ENCODE measurements around the gene PCSK2. TPM values are rescaled to one million over a fixed set of nuclear protein-coding genes. Genes with fewer than 3 reads are reported as not detected.

Gene PCSK2
- polyA plus RNA-seq, 2 of the 4 experiments (the other 2 are of a cell fraction), result 0.01 TPM; not detected in 1

GRCh38 chr20:17189976-17190695 is 36.7 kb upstream of the PCSK2 start:
- no peaks in the 10 kb centered on the region; the same call in 2 of the 3 replicates for H3K9me3 ChIP-seq
- no peak overlapping the region for H3K4me2 ChIP-seq
- TF ChIP-seq, protein P1, sequence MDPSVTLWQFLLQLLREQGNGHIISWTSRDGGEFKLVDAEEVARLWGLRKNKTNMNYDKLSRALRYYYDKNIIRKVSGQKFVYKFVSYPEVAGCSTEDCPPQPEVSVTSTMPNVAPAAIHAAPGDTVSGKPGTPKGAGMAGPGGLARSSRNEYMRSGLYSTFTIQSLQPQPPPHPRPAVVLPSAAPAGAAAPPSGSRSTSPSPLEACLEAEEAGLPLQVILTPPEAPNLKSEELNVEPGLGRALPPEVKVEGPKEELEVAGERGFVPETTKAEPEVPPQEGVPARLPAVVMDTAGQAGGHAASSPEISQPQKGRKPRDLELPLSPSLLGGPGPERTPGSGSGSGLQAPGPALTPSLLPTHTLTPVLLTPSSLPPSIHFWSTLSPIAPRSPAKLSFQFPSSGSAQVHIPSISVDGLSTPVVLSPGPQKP (IDR thresholded peaks at IDR 0.05; ENCODE audit: low read depth, low read length), result no peak
- TF ChIP-seq, protein P2, sequence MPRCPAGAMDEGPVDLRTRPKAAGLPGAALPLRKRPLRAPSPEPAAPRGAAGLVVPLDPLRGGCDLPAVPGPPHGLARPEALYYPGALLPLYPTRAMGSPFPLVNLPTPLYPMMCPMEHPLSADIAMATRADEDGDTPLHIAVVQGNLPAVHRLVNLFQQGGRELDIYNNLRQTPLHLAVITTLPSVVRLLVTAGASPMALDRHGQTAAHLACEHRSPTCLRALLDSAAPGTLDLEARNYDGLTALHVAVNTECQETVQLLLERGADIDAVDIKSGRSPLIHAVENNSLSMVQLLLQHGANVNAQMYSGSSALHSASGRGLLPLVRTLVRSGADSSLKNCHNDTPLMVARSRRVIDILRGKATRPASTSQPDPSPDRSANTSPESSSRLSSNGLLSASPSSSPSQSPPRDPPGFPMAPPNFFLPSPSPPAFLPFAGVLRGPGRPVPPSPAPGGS (IDR thresholded peaks at IDR 0.05), result no peak
- TF ChIP-seq MAX (IDR thresholded peaks at IDR 0.05), result no peak
- TF ChIP-seq PBX3 (IDR thresholded peaks at IDR 0.05), result no peak
- no peak for TF ChIP-seq HES2 (IDR thresholded peaks at IDR 0.05)
- CTCF ChIA-PET, result interaction anchor here (1.7 kb wide), 1 partner anchor 11 kb away, joined by 3 read pairs; no protein-coding TSS in a partner anchor
- no peaks in the 10 kb centered on the region for H3K4me1 ChIP-seq
- WGBS (ENCODE audit: missing lambda C conversion rate), result 14% methylated on average over 6 of the region's 6 CpGs
- DNase-seq (ENCODE audit: low read depth in 1 of 2, low spot score in 1 of 2) (no peak), FAIRE-seq (no peak), ATAC-seq (no peak)
- POLR2A ChIA-PET, result no interaction called here
- H3K27ac ChIP-seq, result no peak overlapping the region
- H3K4me3 ChIP-seq, result no peak overlapping the region

GRCh38 chr20:17197041-17197440 is 29.8 kb upstream of the PCSK2 start:
- 0% methylated on average over 2 of the region's 2 CpGs for WGBS (ENCODE audit: missing lambda C conversion rate)
- no peak for TF ChIP-seq PHF8 (IDR thresholded peaks at IDR 0.05; ENCODE audit: borderline replicate concordance, low read depth)
- TF ChIP-seq, protein P3, sequence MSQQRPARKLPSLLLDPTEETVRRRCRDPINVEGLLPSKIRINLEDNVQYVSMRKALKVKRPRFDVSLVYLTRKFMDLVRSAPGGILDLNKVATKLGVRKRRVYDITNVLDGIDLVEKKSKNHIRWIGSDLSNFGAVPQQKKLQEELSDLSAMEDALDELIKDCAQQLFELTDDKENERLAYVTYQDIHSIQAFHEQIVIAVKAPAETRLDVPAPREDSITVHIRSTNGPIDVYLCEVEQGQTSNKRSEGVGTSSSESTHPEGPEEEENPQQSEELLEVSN (IDR thresholded peaks at IDR 0.05; ENCODE audit: borderline replicate concordance, low read depth), result no peak
- no peak for TF ChIP-seq ATOH8 (CRISPR knock-in tag; IDR thresholded peaks at IDR 0.05; ENCODE audit: low read depth)
- no peak for TF ChIP-seq RAD21 (conservative IDR thresholded peaks at IDR 0.05 in 1 of 2, IDR thresholded peaks at IDR 0.05 in 1 of 2)
- no peak for TF ChIP-seq HDAC2 (IDR thresholded peaks at IDR 0.05)
- no peak for TF ChIP-seq HOXA7 (CRISPR knock-in tag; IDR thresholded peaks at IDR 0.05)
- no peak for TF ChIP-seq CBX2 (IDR thresholded peaks at IDR 0.05; ENCODE audit: borderline replicate concordance, low read depth)
- no peak for TF ChIP-seq MAZ (IDR thresholded peaks at IDR 0.05; ENCODE audit: borderline replicate concordance, low read depth, low read length)
- TF ChIP-seq KDM1A (IDR thresholded peaks at IDR 0.05; ENCODE audit: low read depth), result no peak
- TF ChIP-seq GATA3 (IDR thresholded peaks at IDR 0.05; ENCODE audit: borderline replicate concordance), result no peak
- TF ChIP-seq SMC3 (IDR thresholded peaks at IDR 0.05), result no peak
- TF ChIP-seq EHF (CRISPR knock-in tag; IDR thresholded peaks at IDR 0.05), result no peak
- TF ChIP-seq MAFK (IDR thresholded peaks at IDR 0.05; ENCODE audit: partially characterized antibody), result no peak
- TF ChIP-seq RARB (CRISPR knock-in tag; IDR thresholded peaks at IDR 0.05), result no peak
- no peak for TF ChIP-seq HES2 (IDR thresholded peaks at IDR 0.05)
- no peak for TF ChIP-seq SREBF2 (IDR thresholded peaks at IDR 0.05)
- no peak for TF ChIP-seq POLR2AphosphoS2 (conservative IDR thresholded peaks at IDR 0.05; ENCODE audit: low read length)
- TF ChIP-seq, protein P4, sequence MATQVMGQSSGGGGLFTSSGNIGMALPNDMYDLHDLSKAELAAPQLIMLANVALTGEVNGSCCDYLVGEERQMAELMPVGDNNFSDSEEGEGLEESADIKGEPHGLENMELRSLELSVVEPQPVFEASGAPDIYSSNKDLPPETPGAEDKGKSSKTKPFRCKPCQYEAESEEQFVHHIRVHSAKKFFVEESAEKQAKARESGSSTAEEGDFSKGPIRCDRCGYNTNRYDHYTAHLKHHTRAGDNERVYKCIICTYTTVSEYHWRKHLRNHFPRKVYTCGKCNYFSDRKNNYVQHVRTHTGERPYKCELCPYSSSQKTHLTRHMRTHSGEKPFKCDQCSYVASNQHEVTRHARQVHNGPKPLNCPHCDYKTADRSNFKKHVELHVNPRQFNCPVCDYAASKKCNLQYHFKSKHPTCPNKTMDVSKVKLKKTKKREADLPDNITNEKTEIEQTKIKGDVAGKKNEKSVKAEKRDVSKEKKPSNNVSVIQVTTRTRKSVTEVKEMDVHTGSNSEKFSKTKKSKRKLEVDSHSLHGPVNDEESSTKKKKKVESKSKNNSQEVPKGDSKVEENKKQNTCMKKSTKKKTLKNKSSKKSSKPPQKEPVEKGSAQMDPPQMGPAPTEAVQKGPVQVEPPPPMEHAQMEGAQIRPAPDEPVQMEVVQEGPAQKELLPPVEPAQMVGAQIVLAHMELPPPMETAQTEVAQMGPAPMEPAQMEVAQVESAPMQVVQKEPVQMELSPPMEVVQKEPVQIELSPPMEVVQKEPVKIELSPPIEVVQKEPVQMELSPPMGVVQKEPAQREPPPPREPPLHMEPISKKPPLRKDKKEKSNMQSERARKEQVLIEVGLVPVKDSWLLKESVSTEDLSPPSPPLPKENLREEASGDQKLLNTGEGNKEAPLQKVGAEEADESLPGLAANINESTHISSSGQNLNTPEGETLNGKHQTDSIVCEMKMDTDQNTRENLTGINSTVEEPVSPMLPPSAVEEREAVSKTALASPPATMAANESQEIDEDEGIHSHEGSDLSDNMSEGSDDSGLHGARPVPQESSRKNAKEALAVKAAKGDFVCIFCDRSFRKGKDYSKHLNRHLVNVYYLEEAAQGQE (IDR thresholded peaks at IDR 0.05), result no peak
- TF ChIP-seq TP53 (CRISPR knock-in tag; IDR thresholded peaks at IDR 0.05), result no peak
- TF ChIP-seq ESRRA (IDR thresholded peaks at IDR 0.05; ENCODE audit: borderline replicate concordance, low read length), result no peak
- no peak overlapping the region for H3K4me3 ChIP-seq
- FAIRE-seq, result no peak
- CTCF ChIA-PET, result no interaction called here
- no peak for DNase-seq (ENCODE audit: low read depth in 1 of 2, low spot score in 1 of 2)
- H3K4me1 ChIP-seq, result no peaks in the 10 kb centered on the region
- POLR2A ChIA-PET, result no interaction called here
- H3K4me2 ChIP-seq, result no peak overlapping the region
- H3K9me3 ChIP-seq, result no peaks in the 10 kb centered on the region
- no peak overlapping the region for H3K27ac ChIP-seq
- no peak for ATAC-seq

Measured in A549 (cell line).